Activated gamma-delta T cell treated with anti-CD3 and anti-CD28 coated beads, Interleukin-2, amount 50 U/mL, for 16 hours (primary cell): ENCODE measurements around the gene LIMK2.

Experiments
- DNase-seq: peaks from one replicate; pipeline ENCODE4 v3.0.0-alpha.2; 2020; ENCODE audit warnings: low read depth

Gene LIMK2

GRCh38 chr22:31272522-31273446, 60.7 kb downstream of the LIMK2 start:
- peak; percentile 27 for DNase-seq

- no peak for DNase-seq
Measured at GRCh38 chr22:31274017-31274416, 61.9 kb downstream of the LIMK2 start.

- no peak for DNase-seq
Measured at GRCh38 chr22:31275018-31275417, 62.9 kb downstream of the LIMK2 start.

GRCh38 chr22:31275576-31275975, 63.5 kb downstream of the LIMK2 start:
- no peak for DNase-seq

- no peak for DNase-seq
Measured at GRCh38 chr22:31276426-31277167, 64.5 kb downstream of the LIMK2 start.

GRCh38 chr22:31277741-31278140, 65.6 kb downstream of the LIMK2 start:
- DNase-seq, result no peak

- DNase-seq, result no peak
Measured at GRCh38 chr22:31278151-31278621, 66.1 kb downstream of the LIMK2 start.

GRCh38 chr22:31278626-31279326, 66.7 kb downstream of the LIMK2 start:
- no peak for DNase-seq

- no peak for DNase-seq
Measured at GRCh38 chr22:31279327-31279669, 67.2 kb downstream of the LIMK2 start.

- no peak for DNase-seq
Measured at GRCh38 chr22:31279821-31280505, 67.9 kb downstream of the LIMK2 start.

GRCh38 chr22:31281733-31282132, 69.6 kb downstream of the LIMK2 start:
- DNase-seq, result no peak

- DNase-seq, result no peak
Measured at GRCh38 chr22:31282748-31283468, 70.8 kb downstream of the LIMK2 start.

GRCh38 chr22:31284281-31285155, 72.4 kb downstream of the LIMK2 start:
- DNase-seq, result no peak

- DNase-seq, result peak; percentile 57
Measured at GRCh38 chr22:31286360-31287255, 74.5 kb downstream of the LIMK2 start.

- no peak for DNase-seq
Measured at GRCh38 chr22:31287818-31288495, 75.9 kb downstream of the LIMK2 start.

GRCh38 chr22:31288496-31289240, 76.6 kb downstream of the LIMK2 start:
- DNase-seq, result no peak

GRCh38 chr22:31289344-31289743, 77.2 kb downstream of the LIMK2 start:
- no peak for DNase-seq
